Mucosa of descending colon (tissue), 3 donors: ENCODE data around the gene ZSCAN20. TPM values are rescaled to one million over a fixed set of nuclear protein-coding genes. Genes with fewer than 3 reads are reported as not detected.

ENCODE experiments used
- ATAC-seq: fragments of 200-7000 bp; cut with Tn5 transposase; one replicate; pipeline ENCODE4 v1.9.1; 2020; ENCODE audit warnings: mild to moderate bottlenecking, moderate library complexity
- DNase-seq, 3 donors: peaks; one replicate each; pipeline ENCODE4 v3.0.0-alpha.2; 2020
- H3K36me3 ChIP-seq: fragments of 200-600 bp; one replicate; pipeline ENCODE4 v1.8.0; 2021; ENCODE audit warnings: low read depth, mild to moderate bottlenecking
- H3K4me1 ChIP-seq: fragments of 200-600 bp; one replicate; pipeline ENCODE4 v1.8.0; 2021; ENCODE audit warnings: low read depth, mild to moderate bottlenecking
- H3K4me3 ChIP-seq: fragments of 200-600 bp; one replicate; pipeline ENCODE4 v1.8.0; 2021; ENCODE audit warnings: mild to moderate bottlenecking
- H3K9me3 ChIP-seq: fragments of 200-600 bp; one replicate; pipeline ENCODE4 v1.8.0; 2021; ENCODE audit warnings: mild to moderate bottlenecking
- intact Hi-C, 2 donors: fragments of 100-400 bp; cut with DNase I in 1 of 2; cut with micrococcal nuclease in 1 of 2; formaldehyde crosslinking; loops; one replicate each; pipeline versions ENCODE4 v1.11.0 to v1.11.1; 2022; cut with DNase I, micrococcal nuclease
- total RNA-seq, 3 donors: library from RNA; stranded (reverse); fragmentation: NEBNext Ultra II Directional in 2 of 3; extraction: Animal tissue kit (Norgen Biotek cat#: 25700) in 2 of 3; gene quantifications; one replicate each; pipeline versions ENCODE4 v1.2.1 to v1.2.4, GENCODE V29; 2021 to 2023
- TF ChIP-seq, protein P1 (sequence below): fragments of 200-600 bp; IDR thresholded peaks from one replicate; pipeline ENCODE4 v1.8.0; 2022; ENCODE audit warnings: antibody characterized with exemption, mild to moderate bottlenecking
- donor health status: DM: no; HTN: no; CAD: no; lungs with moderate emphysema.
- donor health status: DM: no; HTN: no; CAD: no.
- donor health status: DM: no; HTN: yes; CAD: no.

ZSCAN20 gene
- total RNA-seq, 3 donors from 2014 or later, result 4.3 to 8.8 (median 5.7) TPM

DNA sequence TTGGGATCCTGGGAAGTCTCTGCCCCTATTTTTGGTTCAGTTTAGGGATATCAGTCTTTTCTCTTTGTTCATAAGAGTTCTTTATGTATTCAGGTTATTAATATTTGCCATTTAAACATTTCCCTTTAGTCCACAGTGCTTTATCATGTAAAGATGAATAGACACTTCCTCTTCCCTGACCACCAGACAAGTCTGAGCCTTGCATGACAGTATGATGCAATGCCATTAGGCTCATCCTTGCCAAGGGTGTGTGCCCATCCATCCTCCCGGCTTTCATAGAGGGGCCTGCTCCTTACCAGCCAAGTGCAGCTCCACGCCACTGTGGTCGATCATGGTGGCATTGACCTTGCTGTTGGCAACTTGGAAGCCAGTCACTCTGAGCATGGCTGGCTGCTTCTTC is 52.1 kb downstream of the ZSCAN20 start:
- TF ChIP-seq, protein P1, sequence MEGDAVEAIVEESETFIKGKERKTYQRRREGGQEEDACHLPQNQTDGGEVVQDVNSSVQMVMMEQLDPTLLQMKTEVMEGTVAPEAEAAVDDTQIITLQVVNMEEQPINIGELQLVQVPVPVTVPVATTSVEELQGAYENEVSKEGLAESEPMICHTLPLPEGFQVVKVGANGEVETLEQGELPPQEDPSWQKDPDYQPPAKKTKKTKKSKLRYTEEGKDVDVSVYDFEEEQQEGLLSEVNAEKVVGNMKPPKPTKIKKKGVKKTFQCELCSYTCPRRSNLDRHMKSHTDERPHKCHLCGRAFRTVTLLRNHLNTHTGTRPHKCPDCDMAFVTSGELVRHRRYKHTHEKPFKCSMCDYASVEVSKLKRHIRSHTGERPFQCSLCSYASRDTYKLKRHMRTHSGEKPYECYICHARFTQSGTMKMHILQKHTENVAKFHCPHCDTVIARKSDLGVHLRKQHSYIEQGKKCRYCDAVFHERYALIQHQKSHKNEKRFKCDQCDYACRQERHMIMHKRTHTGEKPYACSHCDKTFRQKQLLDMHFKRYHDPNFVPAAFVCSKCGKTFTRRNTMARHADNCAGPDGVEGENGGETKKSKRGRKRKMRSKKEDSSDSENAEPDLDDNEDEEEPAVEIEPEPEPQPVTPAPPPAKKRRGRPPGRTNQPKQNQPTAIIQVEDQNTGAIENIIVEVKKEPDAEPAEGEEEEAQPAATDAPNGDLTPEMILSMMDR, result no peak
- intact Hi-C loops, result no loop called here
- H3K36me3 ChIP-seq, result no peaks in the 10 kb centered on the region
- H3K4me3 ChIP-seq, result no peak overlapping the region
- H3K4me1 ChIP-seq, result no peaks in the 10 kb centered on the region
- ATAC-seq, result no peak
- DNase-seq, result no peak
- H3K9me3 ChIP-seq, result no peaks in the 10 kb centered on the region

DNA sequence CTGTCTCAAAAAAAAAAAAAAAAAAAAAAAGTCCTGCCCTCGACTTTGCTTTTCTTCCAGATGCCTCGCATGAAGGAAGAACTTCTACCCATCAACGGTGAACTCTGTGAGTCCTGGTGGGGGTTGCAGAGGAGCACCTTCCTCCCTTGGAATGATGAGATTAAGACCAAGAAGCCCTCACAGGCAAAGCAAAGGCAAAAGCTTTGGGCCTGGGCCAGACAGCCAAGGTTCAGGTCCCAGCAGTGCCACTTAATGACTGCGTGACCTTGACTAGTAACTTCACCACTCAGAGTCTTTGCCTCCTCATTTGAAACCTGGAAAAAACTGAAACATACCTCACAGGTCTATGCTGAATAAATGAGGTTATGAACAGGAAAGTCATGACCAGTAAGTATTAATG is 55.5 kb downstream of the ZSCAN20 start:
- no peaks in the 10 kb centered on the region for H3K4me1 ChIP-seq
- no peaks in the 10 kb centered on the region for H3K36me3 ChIP-seq
- DNase-seq (no peak), ATAC-seq (no peak)
- H3K4me3 ChIP-seq, result no peak overlapping the region
- no peaks in the 10 kb centered on the region for H3K9me3 ChIP-seq
- TF ChIP-seq, protein P1, result no peak
- intact Hi-C loops, result no loop called here

DNA sequence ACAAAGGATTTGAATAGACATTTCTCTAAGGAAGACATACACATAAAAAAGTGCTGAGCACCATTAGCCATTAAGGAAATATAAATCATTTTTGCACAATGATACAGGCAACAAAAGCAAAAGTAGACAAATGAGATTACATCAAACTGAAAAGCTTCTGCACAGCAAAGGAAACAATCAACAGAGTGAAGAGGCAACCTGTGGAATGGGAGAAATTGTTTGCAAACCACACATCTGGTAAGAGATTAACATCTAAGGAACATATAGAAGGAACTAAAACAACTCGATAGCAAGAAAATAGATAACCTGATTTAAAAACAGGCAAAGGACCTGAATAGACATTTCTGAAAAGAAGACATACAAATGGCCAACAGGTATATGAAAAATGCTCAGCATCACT is 57.5 kb downstream of the ZSCAN20 start:
- ATAC-seq, result no peak
- H3K4me3 ChIP-seq, result no peak overlapping the region
- no peaks in the 10 kb centered on the region for H3K36me3 ChIP-seq
- TF ChIP-seq, protein P1, result no peak
- H3K4me1 ChIP-seq, result no peaks in the 10 kb centered on the region
- no peaks in the 10 kb centered on the region for H3K9me3 ChIP-seq
- intact Hi-C loops, result no loop called here
- no peak for DNase-seq

DNA sequence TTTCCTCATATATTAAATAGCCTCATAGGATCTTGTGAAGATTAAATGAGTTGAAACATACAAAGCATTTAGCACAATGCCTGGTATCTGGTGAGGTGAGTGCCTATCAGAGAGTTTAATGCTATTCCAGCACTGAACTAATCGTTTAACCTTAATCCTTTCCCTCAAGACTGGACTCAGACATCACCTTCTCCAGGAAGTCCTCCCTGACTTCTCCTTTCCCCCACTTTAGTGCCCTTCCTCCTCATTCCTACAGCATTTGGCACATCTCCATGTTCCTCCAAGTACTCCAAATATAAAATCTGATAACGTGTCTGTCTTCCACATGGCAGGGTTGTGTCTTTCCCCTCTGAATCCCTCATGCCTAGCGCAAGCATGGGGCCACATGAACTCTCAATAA is 59.8 kb downstream of the ZSCAN20 start:
- no peak for ATAC-seq
- no peaks in the 10 kb centered on the region for H3K36me3 ChIP-seq
- H3K4me3 ChIP-seq, result no peak overlapping the region
- intact Hi-C loops, result no loop called here
- H3K4me1 ChIP-seq, result no peaks in the 10 kb centered on the region
- no peak for DNase-seq
- TF ChIP-seq, protein P1, result no peak
- H3K9me3 ChIP-seq, result no peaks in the 10 kb centered on the region

DNA sequence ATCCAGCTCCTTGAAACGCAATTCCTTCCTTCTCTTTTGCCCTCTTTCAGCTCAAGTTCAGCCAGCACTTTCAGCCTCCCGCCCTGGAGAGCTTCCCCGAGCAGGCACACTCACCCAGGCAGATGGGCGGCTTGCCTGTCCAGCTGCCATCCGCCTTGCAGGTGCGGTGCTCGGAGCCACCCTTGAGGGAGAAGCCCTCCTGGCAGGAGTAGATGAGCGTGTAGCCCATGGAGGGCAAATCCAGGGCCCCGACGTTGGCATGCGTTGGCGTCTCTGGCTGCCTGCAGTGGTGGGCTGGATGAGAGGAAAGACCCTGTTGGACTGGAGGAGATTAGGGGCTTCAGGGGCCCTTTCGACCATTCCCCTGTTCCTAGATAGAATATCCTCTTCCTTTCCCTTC is 60.5 kb downstream of the ZSCAN20 start:
- TF ChIP-seq, protein P1, result no peak
- ATAC-seq (no peak), DNase-seq (no peak)
- Histone ChIP-seq H3K36me3 (no peaks in the 10 kb centered on the region), H3K9me3 (no peaks in the 10 kb centered on the region), H3K4me3 (no peak overlapping the region), H3K4me1 (no peaks in the 10 kb centered on the region)
- intact Hi-C loops, result no loop called here

DNA sequence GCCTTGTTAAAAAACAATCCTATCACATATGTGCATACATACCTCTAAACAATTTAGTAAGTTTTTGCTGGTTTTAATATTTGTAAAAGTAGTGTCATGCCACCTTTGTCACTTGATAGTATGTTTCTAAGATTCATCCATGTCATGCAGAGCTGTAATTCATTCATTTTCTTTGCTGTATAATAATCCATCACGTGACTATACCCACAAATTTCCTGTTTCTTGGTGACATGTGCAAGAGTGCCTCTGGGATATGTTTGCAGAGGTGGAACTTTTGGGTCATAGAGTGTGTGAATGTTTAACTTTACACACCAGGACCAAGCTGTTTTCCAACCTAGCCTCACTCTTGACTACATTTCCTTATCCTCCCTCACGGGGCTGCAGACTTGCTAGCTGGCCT is 62.9 kb downstream of the ZSCAN20 start:
- H3K4me3 ChIP-seq, result no peak overlapping the region
- DNase-seq (no peak), ATAC-seq (no peak)
- TF ChIP-seq, protein P1, result no peak
- H3K4me1 ChIP-seq, result no peaks in the 10 kb centered on the region
- intact Hi-C loops, result no loop called here
- no peaks in the 10 kb centered on the region for H3K36me3 ChIP-seq
- no peaks in the 10 kb centered on the region for H3K9me3 ChIP-seq
